GM23338 (cell line): ENCODE results near the gene CHD9. TPM values are rescaled to one million over a fixed set of nuclear protein-coding genes. Genes with fewer than 3 reads are reported as not detected.

ENCODE experiments used
- ATAC-seq: fragments of 200-7000 bp; cut with Tn5 transposase; 3 replicates; pipeline ENCODE4 v1.9.1; 2020
- DNase-seq: peaks from one replicate; pipeline ENCODE4 v3.0.0-alpha.2; 2015; ENCODE audit warnings: low spot score
- H2AFZ ChIP-seq: fragments of 200-600 bp; sonication (generic); 2 replicates; pipeline ENCODE4 v1.8.0; 2016; ENCODE audit warnings: antibody characterized with exemption, mild to moderate bottlenecking, moderate library complexity
- H3F3A ChIP-seq: fragments of 200-600 bp; sonication (generic); replicated peaks from 2 replicates; pipeline ENCODE4 v1.8.0; 2017; ENCODE audit warnings: antibody characterized with exemption, mixed run types, low read depth
- H3K27ac ChIP-seq: fragments of 200-600 bp; sonication (generic); 2 replicates; pipeline ENCODE4 v1.6.1; 2016; ENCODE audit warnings: low read depth
- H3K27me3 ChIP-seq: fragments of 200-600 bp; sonication (generic); 2 replicates; pipeline ENCODE4 v1.8.0; 2016; ENCODE audit warnings: mild to moderate bottlenecking, mixed run types, moderate library complexity; ENCODE audit not compliant: insufficient read depth
- H3K36me3 ChIP-seq: fragments of 200-600 bp; sonication (generic); 2 replicates; pipeline ENCODE4 v1.8.0; 2016; ENCODE audit warnings: mild to moderate bottlenecking; ENCODE audit not compliant: insufficient read depth
- H3K4me1 ChIP-seq: fragments of 200-600 bp; sonication (generic); 2 replicates; pipeline ENCODE4 v1.8.0; 2016; ENCODE audit warnings: mild to moderate bottlenecking, moderate library complexity; ENCODE audit not compliant: insufficient read depth
- H3K4me2 ChIP-seq: fragments of 200-600 bp; sonication (generic); 2 replicates; pipeline ENCODE4 v1.7.1; 2017; ENCODE audit warnings: mixed run types
- H3K4me3 ChIP-seq: fragments of 200-600 bp; sonication (generic); 2 replicates; pipeline ENCODE4 v1.6.1; 2016; ENCODE audit warnings: mixed run types
- H3K79me2 ChIP-seq: fragments of 200-600 bp; sonication (generic); replicated peaks from 2 replicates; pipeline ENCODE4 v1.8.0; 2017; ENCODE audit warnings: mild to moderate bottlenecking; ENCODE audit not compliant: insufficient read depth
- H3K9me2 ChIP-seq: fragments of 200-600 bp; sonication (generic); 2 replicates; pipeline ENCODE4 v1.8.0; 2017; ENCODE audit not compliant: insufficient read depth
- H4K20me1 ChIP-seq: fragments of 200-600 bp; sonication (generic); replicated peaks from 2 replicates; pipeline ENCODE4 v1.8.0; 2017; ENCODE audit warnings: mild to moderate bottlenecking; ENCODE audit not compliant: insufficient read depth
- H3K27ac Mint-ChIP-seq: 2 replicates; pipeline ENCODE4 v1.8.0; 2020; ENCODE audit warnings: inconsistent platforms, mild to moderate bottlenecking, moderate library complexity, mixed read lengths
- H3K27me3 Mint-ChIP-seq: 3 replicates; pipeline ENCODE4 v1.8.0; 2022; ENCODE audit warnings: low read depth, mild to moderate bottlenecking, moderate library complexity, mixed read lengths, inconsistent platforms; ENCODE audit not compliant: insufficient read depth, poor library complexity
- H3K36me3 Mint-ChIP-seq: 3 replicates; pipeline ENCODE4 v1.8.0; 2021; ENCODE audit warnings: low read depth, mild to moderate bottlenecking, inconsistent platforms, moderate library complexity, mixed read lengths
- H3K4me1 Mint-ChIP-seq: 3 replicates; pipeline ENCODE4 v1.8.0; 2020; ENCODE audit warnings: mild to moderate bottlenecking, inconsistent platforms, mixed read lengths
- H3K4me3 Mint-ChIP-seq: 3 replicates; pipeline ENCODE4 v1.8.0; 2021; ENCODE audit warnings: moderate library complexity, mild to moderate bottlenecking, inconsistent platforms, mixed read lengths
- H3K9me3 Mint-ChIP-seq: 3 replicates; pipeline ENCODE4 v1.8.0; 2020; ENCODE audit warnings: moderate library complexity, mild to moderate bottlenecking, inconsistent platforms, mixed read lengths
- CTCF ChIP-seq, 2 experiments: fragments of 200-600 bp in 1 of 2; sonication (generic) in 1 of 2; conservative IDR thresholded peaks; 2 replicates each; pipeline versions ENCODE4 v1.5.1 to v1.6.1; 2016 to 2017; ENCODE audit warnings: antibody characterized with exemption in 2 of 2, low read depth in 2 of 2, mild to moderate bottlenecking in 2 of 2, moderate library complexity in 1 of 2
- ETS1 ChIP-seq: IDR thresholded peaks from 2 replicates; pipeline ENCODE4 v1.6.1; 2016; ENCODE audit warnings: antibody characterized with exemption
- EZH2 ChIP-seq: fragments of 200-600 bp; sonication (generic); IDR thresholded peaks from one replicate; pipeline ENCODE4 v1.8.0; 2017; ENCODE audit warnings: antibody characterized with exemption, mild to moderate bottlenecking, low read depth; ENCODE audit not compliant: unreplicated experiment
- NANOG ChIP-seq: IDR thresholded peaks from 2 replicates; pipeline ENCODE4 v1.6.1; 2016; ENCODE audit warnings: antibody characterized with exemption, borderline replicate concordance
- POLR2AphosphoS5 ChIP-seq: IDR thresholded peaks from 2 replicates; pipeline ENCODE4 v1.6.1; 2016; ENCODE audit warnings: antibody characterized with exemption, low read depth
- ZNF331 ChIP-seq: fragments of 250-450 bp; sonication (Bioruptor Pico); IDR thresholded peaks from 2 replicates; pipeline ENCODE4 v1.5.0; 2020; ENCODE audit warnings: low read depth, mild to moderate bottlenecking, moderate library complexity
- polyA plus RNA-seq: library from polyadenylated mRNA; unstranded; fragments of >200 nt; fragmentation: Nextera tagmentation; extraction: Ambion mirVana; gene quantifications from 2 replicates; pipeline ENCODE4 v1.2.1, GENCODE V29; 2016
- total RNA-seq: library from RNA; depleted of rRNA; stranded (reverse); fragments of >200 nt; shearing (Covaris generic); gene quantifications from 2 replicates; pipeline ENCODE4 v1.2.3, GENCODE V29; 2014
- TF ChIP-seq, protein P1 (sequence below): IDR thresholded peaks from one replicate; pipeline ENCODE4 v1.6.1; 2018; ENCODE audit warnings: antibody characterized with exemption; ENCODE audit not compliant: unreplicated experiment
- TF ChIP-seq, protein P2 (sequence below): fragments of 250-450 bp; sonication (Bioruptor Pico); IDR thresholded peaks from 2 replicates; pipeline ENCODE4 v1.5.0; 2020; ENCODE audit warnings: mild to moderate bottlenecking, moderate library complexity

The CHD9 gene
- total and polyA plus RNA-seq, 2 experiments from 2014 or later = 18.8 to 46.6 TPM

GRCh38 chr16:53187775-53188174 lies 133.0 kb downstream of the CHD9 start:
- H3K27me3 ChIP-seq = no peaks in the 10 kb centered on the region
- Mint-ChIP-seq H3K4me1 (no peaks in the 10 kb centered on the region; the same call in 2 of the 3 replicates), H3K27ac (no peak overlapping the region), H3K9me3 (peaks cover 37% of the 10 kb centered on the region), H3K27me3 (no peaks in the 10 kb centered on the region), H3K4me3 (no peak overlapping the region), H3K36me3 (peaks cover 37% of the 10 kb centered on the region)
- no peaks in the 10 kb centered on the region for H3K79me2 ChIP-seq
- no peak overlapping the region for H2AFZ ChIP-seq
- no peaks in the 10 kb centered on the region for H4K20me1 ChIP-seq
- ATAC-seq = no peak
- H3F3A ChIP-seq = no peaks in the 10 kb centered on the region
- H3K9me2 ChIP-seq = no peaks in the 10 kb centered on the region
- H3K27ac ChIP-seq = no peak overlapping the region
- TF ChIP-seq, protein P1, sequence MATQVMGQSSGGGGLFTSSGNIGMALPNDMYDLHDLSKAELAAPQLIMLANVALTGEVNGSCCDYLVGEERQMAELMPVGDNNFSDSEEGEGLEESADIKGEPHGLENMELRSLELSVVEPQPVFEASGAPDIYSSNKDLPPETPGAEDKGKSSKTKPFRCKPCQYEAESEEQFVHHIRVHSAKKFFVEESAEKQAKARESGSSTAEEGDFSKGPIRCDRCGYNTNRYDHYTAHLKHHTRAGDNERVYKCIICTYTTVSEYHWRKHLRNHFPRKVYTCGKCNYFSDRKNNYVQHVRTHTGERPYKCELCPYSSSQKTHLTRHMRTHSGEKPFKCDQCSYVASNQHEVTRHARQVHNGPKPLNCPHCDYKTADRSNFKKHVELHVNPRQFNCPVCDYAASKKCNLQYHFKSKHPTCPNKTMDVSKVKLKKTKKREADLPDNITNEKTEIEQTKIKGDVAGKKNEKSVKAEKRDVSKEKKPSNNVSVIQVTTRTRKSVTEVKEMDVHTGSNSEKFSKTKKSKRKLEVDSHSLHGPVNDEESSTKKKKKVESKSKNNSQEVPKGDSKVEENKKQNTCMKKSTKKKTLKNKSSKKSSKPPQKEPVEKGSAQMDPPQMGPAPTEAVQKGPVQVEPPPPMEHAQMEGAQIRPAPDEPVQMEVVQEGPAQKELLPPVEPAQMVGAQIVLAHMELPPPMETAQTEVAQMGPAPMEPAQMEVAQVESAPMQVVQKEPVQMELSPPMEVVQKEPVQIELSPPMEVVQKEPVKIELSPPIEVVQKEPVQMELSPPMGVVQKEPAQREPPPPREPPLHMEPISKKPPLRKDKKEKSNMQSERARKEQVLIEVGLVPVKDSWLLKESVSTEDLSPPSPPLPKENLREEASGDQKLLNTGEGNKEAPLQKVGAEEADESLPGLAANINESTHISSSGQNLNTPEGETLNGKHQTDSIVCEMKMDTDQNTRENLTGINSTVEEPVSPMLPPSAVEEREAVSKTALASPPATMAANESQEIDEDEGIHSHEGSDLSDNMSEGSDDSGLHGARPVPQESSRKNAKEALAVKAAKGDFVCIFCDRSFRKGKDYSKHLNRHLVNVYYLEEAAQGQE = no peak
- no peak for TF ChIP-seq NANOG
- no peak for TF ChIP-seq EZH2
- TF ChIP-seq, protein P2, sequence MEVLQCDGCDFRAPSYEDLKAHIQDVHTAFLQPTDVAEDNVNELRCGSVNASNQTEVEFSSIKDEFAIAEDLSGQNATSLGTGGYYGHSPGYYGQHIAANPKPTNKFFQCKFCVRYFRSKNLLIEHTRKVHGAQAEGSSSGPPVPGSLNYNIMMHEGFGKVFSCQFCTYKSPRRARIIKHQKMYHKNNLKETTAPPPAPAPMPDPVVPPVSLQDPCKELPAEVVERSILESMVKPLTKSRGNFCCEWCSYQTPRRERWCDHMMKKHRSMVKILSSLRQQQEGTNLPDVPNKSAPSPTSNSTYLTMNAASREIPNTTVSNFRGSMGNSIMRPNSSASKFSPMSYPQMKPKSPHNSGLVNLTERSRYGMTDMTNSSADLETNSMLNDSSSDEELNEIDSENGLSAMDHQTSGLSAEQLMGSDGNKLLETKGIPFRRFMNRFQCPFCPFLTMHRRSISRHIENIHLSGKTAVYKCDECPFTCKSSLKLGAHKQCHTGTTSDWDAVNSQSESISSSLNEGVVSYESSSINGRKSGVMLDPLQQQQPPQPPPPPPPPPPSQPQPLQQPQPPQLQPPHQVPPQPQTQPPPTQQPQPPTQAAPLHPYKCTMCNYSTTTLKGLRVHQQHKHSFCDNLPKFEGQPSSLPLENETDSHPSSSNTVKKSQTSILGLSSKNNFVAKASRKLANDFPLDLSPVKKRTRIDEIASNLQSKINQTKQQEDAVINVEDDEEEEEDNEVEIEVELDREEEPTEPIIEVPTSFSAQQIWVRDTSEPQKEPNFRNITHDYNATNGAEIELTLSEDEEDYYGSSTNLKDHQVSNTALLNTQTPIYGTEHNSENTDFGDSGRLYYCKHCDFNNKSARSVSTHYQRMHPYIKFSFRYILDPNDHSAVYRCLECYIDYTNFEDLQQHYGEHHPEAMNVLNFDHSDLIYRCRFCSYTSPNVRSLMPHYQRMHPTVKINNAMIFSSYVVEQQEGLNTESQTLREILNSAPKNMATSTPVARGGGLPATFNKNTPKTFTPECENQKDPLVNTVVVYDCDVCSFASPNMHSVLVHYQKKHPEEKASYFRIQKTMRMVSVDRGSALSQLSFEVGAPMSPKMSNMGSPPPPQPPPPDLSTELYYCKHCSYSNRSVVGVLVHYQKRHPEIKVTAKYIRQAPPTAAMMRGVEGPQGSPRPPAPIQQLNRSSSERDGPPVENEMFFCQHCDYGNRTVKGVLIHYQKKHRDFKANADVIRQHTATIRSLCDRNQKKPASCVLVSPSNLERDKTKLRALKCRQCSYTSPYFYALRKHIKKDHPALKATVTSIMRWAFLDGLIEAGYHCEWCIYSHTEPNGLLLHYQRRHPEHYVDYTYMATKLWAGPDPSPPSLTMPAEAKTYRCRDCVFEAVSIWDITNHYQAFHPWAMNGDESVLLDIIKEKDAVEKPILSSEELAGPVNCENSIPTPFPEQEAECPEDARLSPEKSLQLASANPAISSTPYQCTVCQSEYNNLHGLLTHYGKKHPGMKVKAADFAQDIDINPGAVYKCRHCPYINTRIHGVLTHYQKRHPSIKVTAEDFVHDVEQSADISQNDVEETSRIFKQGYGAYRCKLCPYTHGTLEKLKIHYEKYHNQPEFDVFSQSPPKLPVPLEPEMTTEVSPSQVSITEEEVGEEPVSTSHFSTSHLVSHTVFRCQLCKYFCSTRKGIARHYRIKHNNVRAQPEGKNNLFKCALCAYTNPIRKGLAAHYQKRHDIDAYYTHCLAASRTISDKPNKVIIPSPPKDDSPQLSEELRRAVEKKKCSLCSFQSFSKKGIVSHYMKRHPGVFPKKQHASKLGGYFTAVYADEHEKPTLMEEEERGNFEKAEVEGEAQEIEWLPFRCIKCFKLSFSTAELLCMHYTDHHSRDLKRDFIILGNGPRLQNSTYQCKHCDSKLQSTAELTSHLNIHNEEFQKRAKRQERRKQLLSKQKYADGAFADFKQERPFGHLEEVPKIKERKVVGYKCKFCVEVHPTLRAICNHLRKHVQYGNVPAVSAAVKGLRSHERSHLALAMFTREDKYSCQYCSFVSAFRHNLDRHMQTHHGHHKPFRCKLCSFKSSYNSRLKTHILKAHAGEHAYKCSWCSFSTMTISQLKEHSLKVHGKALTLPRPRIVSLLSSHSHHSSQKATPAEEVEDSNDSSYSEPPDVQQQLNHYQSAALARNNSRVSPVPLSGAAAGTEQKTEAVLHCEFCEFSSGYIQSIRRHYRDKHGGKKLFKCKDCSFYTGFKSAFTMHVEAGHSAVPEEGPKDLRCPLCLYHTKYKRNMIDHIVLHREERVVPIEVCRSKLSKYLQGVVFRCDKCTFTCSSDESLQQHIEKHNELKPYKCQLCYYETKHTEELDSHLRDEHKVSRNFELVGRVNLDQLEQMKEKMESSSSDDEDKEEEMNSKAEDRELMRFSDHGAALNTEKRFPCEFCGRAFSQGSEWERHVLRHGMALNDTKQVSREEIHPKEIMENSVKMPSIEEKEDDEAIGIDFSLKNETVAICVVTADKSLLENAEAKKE (CRISPR knock-in tag) = no peak
- TF ChIP-seq ETS1 = no peak
- no peak for TF ChIP-seq ZNF331 (CRISPR knock-in tag)
- TF ChIP-seq CTCF (conservative IDR thresholded peaks at IDR 0.05; ENCODE audit: low read depth in 2 of 2) = no peak
- no peak for TF ChIP-seq POLR2AphosphoS5
- no peaks in the 10 kb centered on the region; the same call in 1 of the 2 replicates for H3K36me3 ChIP-seq
- H3K4me3 ChIP-seq = no peak overlapping the region
- no peak overlapping the region for H3K4me2 ChIP-seq
- DNase-seq = no peak
- no peaks in the 10 kb centered on the region for H3K4me1 ChIP-seq
